ENCODE data around the gene RAC2.

DNA sequence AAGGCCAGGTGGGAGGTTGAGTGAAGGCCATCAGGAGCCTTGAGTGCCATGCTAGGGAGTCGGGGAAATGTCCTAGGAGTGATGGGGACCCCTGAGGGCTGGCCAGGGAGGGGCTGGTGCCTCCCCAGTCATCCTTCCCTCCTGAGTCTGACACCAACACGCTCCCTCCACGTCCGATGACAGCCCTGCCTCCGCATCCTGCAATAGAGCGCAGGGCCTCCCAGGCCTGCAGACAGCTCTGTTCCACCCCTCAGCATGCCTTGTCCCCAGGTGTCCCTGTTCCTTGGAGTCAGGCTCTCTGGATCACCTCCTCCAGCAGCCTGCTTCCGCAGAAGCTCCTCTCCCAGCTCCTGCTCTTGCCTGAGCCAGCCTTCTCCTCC lies 3.1 kb downstream of the RAC2 start:
- TF ChIP-seq, protein P1, sequence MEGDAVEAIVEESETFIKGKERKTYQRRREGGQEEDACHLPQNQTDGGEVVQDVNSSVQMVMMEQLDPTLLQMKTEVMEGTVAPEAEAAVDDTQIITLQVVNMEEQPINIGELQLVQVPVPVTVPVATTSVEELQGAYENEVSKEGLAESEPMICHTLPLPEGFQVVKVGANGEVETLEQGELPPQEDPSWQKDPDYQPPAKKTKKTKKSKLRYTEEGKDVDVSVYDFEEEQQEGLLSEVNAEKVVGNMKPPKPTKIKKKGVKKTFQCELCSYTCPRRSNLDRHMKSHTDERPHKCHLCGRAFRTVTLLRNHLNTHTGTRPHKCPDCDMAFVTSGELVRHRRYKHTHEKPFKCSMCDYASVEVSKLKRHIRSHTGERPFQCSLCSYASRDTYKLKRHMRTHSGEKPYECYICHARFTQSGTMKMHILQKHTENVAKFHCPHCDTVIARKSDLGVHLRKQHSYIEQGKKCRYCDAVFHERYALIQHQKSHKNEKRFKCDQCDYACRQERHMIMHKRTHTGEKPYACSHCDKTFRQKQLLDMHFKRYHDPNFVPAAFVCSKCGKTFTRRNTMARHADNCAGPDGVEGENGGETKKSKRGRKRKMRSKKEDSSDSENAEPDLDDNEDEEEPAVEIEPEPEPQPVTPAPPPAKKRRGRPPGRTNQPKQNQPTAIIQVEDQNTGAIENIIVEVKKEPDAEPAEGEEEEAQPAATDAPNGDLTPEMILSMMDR (IDR thresholded peaks at IDR 0.05): no peak
- TF ChIP-seq POLR2A (IDR thresholded peaks at IDR 0.05): no peak
